ENCODE measurements around the gene ENOX1. TPM values are rescaled to one million over a fixed set of nuclear protein-coding genes. Genes with fewer than 3 reads are reported as not detected.
"Not testable (repeated sequence)": the region's sequence is repeated elsewhere in the genome, so short reads cannot be mapped to it uniquely, and the experiment has no call there.

Gene ENOX1
- total RNA-seq, 2 experiments from 2014 or later: 0.09 TPM

DNA sequence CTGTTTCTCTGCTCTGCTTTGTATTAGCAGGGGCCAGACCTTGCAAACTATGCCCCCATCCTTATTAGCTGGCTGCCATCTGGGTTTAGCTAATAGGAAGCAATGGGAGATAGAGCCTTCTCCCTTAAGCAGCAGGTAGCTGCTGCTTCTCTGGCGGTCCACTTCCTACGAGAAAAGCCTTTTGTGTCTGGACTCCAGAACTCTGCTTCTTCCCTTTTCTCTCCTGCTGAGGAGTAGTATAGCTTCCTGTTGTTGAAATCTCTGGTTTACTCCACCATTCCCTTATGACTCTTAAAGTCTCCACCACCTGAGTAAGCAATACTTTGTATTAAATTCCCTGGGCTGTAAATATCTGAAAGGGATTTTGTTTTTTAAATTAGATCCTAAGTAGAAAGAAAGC is 616.3 kb downstream of the ENOX1 start:
- intact Hi-C loops (cut with micrococcal nuclease): no loop called here
- no peak overlapping the region for H3K4me3 Mint-ChIP-seq
- peaks cover 7% of the 10 kb centered on the region for H3K27me3 Mint-ChIP-seq
- H3K36me3 Mint-ChIP-seq (ENCODE audit: low read depth): no peaks in the 10 kb centered on the region
- ATAC-seq: no peak
- POLR2A ChIA-PET: no interaction called here
- H3K9me3 Mint-ChIP-seq: no peaks in the 10 kb centered on the region
- no peak for DNase-seq
- no peak overlapping the region for H3K27ac Mint-ChIP-seq
- CTCF ChIA-PET: no interaction called here
- H3K4me1 Mint-ChIP-seq (ENCODE audit: low read depth): no peaks in the 10 kb centered on the region
- TF ChIP-seq, protein P1, sequence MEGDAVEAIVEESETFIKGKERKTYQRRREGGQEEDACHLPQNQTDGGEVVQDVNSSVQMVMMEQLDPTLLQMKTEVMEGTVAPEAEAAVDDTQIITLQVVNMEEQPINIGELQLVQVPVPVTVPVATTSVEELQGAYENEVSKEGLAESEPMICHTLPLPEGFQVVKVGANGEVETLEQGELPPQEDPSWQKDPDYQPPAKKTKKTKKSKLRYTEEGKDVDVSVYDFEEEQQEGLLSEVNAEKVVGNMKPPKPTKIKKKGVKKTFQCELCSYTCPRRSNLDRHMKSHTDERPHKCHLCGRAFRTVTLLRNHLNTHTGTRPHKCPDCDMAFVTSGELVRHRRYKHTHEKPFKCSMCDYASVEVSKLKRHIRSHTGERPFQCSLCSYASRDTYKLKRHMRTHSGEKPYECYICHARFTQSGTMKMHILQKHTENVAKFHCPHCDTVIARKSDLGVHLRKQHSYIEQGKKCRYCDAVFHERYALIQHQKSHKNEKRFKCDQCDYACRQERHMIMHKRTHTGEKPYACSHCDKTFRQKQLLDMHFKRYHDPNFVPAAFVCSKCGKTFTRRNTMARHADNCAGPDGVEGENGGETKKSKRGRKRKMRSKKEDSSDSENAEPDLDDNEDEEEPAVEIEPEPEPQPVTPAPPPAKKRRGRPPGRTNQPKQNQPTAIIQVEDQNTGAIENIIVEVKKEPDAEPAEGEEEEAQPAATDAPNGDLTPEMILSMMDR (IDR thresholded peaks at IDR 0.05): no peak

DNA sequence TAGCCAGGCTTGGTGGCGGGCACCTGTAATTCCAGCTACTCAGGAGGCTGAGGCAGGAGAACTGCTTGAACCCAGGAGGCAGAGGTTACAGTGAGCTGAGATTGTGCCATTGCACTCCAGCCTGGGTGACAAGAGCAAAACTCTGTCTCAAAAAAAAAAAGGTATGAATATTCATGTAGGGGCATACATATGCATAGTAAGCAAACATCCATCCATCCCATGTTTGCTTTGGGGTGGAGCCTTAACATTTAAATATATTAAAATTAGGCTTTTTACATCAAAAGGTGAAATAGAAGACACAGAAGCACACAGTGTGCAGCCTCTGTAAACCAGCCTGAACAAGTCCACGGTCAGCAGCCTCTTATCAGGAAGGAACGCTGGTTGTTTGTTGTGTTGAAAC is 618.3 kb downstream of the ENOX1 start:
- H3K4me3 Mint-ChIP-seq; H3K27me3 Mint-ChIP-seq; H3K4me1 Mint-ChIP-seq (ENCODE audit: low read depth); DNase-seq; intact Hi-C loops (cut with micrococcal nuclease); H3K36me3 Mint-ChIP-seq (ENCODE audit: low read depth); ATAC-seq; H3K27ac Mint-ChIP-seq; H3K9me3 Mint-ChIP-seq: not testable (repeated sequence)
- ChIA-PET CTCF (interaction anchor here (1.1 kb wide), 1 partner anchor 20 kb away, joined by 5 read pairs; no protein-coding TSS in a partner anchor), POLR2A (interaction anchor here (0.6 kb wide), 1 partner anchor 51 kb away, joined by 4 read pairs; no protein-coding TSS in a partner anchor)

DNA sequence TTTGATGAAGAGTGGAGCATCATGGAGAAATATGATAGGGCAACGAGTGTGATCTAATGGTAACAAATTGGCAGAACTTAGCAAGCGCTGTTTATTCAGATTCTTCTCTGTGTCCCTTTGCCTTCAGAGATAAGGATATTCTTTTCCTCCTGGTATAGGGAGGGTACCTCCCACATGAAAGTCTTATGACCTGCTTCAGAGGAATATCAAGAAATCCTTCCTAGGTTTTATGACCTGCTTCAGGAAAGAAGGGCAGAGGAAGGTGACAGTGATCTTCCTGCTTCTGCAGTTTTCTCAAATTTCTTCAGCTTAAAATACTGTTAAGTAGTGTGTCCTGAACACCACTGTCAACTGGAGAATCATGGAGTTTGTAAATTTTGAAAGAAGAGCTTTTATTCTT is 619.0 kb downstream of the ENOX1 start:
- TF ChIP-seq, protein P1 (IDR thresholded peaks at IDR 0.05): no peak
- Mint-ChIP-seq H3K9me3 (peaks cover 6% of the 10 kb centered on the region), H3K4me1 (ENCODE audit: low read depth) (no peaks in the 10 kb centered on the region), H3K36me3 (ENCODE audit: low read depth) (no peaks in the 10 kb centered on the region), H3K27ac (no peak overlapping the region), H3K4me3 (no peak overlapping the region), H3K27me3 (peaks cover 7% of the 10 kb centered on the region)
- CTCF ChIA-PET: interaction anchor here (1.1 kb wide), 1 partner anchor 20 kb away, joined by 5 read pairs; no protein-coding TSS in a partner anchor
- POLR2A ChIA-PET: no interaction called here
- intact Hi-C loops (cut with micrococcal nuclease): no loop called here
- DNase-seq (no peak), ATAC-seq (no peak)

DNA sequence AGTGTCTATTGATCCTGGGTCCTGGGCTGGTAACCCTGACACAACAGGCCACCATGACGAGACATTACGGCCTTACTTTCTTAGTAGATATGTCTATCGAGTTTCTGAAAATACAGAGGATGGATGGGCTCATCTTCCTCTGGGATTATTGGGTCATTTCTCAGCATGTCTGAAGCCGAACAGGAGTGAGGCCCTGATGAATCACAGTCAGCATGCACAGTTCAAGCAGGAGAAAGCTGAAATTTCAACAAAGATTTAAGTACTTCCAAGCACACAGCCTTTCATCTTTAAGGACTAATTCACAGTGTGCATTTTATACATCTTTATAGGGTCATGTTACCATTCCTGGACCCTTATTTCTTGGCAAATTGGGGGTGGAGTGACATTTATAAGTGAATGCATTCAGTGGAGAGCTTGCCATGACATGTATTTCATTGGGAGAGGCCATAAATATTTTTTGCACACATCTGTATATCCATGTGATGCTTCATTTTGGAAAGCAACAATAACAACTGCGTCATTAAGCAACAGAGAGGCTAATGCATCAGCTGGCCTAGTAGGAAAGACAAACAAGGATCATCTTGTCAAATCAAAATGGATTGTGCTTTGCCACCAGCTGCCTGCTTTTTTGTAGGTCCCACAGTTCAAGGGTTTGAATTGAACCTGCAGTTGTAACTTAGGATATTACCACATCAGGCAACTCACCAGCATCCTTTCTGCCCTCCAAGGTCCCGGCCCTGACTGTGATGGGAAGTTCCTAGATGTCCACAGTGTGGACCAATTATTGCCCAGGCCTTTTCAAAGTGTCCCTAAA is 619.9 kb downstream of the ENOX1 start:
- Mint-ChIP-seq H3K4me1 (ENCODE audit: low read depth) (no peaks in the 10 kb centered on the region), H3K36me3 (ENCODE audit: low read depth) (no peaks in the 10 kb centered on the region), H3K27ac (no peak overlapping the region), H3K4me3 (no peak overlapping the region), H3K9me3 (peaks cover 6% of the 10 kb centered on the region), H3K27me3 (peaks cover 7% of the 10 kb centered on the region)
- intact Hi-C loops (cut with micrococcal nuclease): no loop called here
- POLR2A ChIA-PET: no interaction called here
- TF ChIP-seq, protein P1 (IDR thresholded peaks at IDR 0.05): no peak
- ATAC-seq (no peak), DNase-seq (no peak)
- CTCF ChIA-PET: no interaction called here

Other genes starting within 250 kb of the ENOX1 start
- gene CCDC122, start 92.8 kb upstream of the ENOX1 start, total RNA-seq: 1 to 10 TPM; 1.6 to 2.1 TPM
- 1 to 10 TPM; 1.2 TPM for gene LACC1, start 92.9 kb upstream of the ENOX1 start, total RNA-seq